Muscle of back (tissue), 13 donors: ENCODE measurements around the gene SOX10. TPM values are rescaled to one million over a fixed set of nuclear protein-coding genes. Genes with fewer than 3 reads are reported as not detected.

Experiments
- DNase-seq, 3 donors: peaks; one replicate each; pipeline versions ENCODE4 v3.0.0 to v3.0.0-alpha.2; 2013
- long read RNA-seq, 9 donors: transcript quantifications; one replicate each; lab custom pipeline, GENCODE V29; 2026
- polyA plus RNA-seq, 10 donors: library from polyadenylated mRNA; unstranded; fragments of 120-200 nt; gene quantifications; one replicate each; pipeline ENCODE4 v1.2.1, GENCODE V29; 2013; ENCODE audit not compliant: insufficient read length in 10 of 10

The SOX10 gene
- 10 to 100 TPM in 2 of 10 donors, 1 to 10 TPM in 8; 3.8 to 12.1 (median 6.7) TPM for polyA plus RNA-seq
- long read RNA-seq, donor 1, partial matches to known transcripts = 0 of 2 reads
- long read RNA-seq, donor 1, other reads (novel, unspliced or antisense) = 0 of 2 reads
- long read RNA-seq, donor 2, partial matches to known transcripts = 0 of 1 reads
- long read RNA-seq, donor 2, other reads (novel, unspliced or antisense) = 0 of 1 reads
- long read RNA-seq, donor 3 = 0 reads
- long read RNA-seq, donor 4, partial matches to known transcripts = 0 of 2 reads
- long read RNA-seq, donor 4, other reads (novel, unspliced or antisense) = 0 of 2 reads
- long read RNA-seq, donor 5, partial matches to known transcripts = 0 of 3 reads
- long read RNA-seq, donor 5, other reads (novel, unspliced or antisense) = 0 of 3 reads
- long read RNA-seq, donor 6, partial matches to known transcripts = 0 of 3 reads
- long read RNA-seq, donor 6, other reads (novel, unspliced or antisense) = 0 of 3 reads
- long read RNA-seq, donor 7, partial matches to known transcripts = 0 of 1 reads
- long read RNA-seq, donor 7, other reads (novel, unspliced or antisense) = 0 of 1 reads
- long read RNA-seq, donor 8, partial matches to known transcripts = 0 of 4 reads
- long read RNA-seq, donor 8, other reads (novel, unspliced or antisense) = 0 of 4 reads
- long read RNA-seq, donor 9 = 0 reads

GRCh38 chr22:37983860-37984791, at the start of gene SOX10:
TSS of gene SOX10 (minus strand) at chr22:37984555. CDS start at chr22:37983784, 771 bp downstream.
- DNase-seq = no peak

GRCh38 chr22:38033522-38034277, 49.3 kb upstream of the SOX10 start:
- DNase-seq = no peak

GRCh38 chr22:38032681-38033521, 48.5 kb upstream of the SOX10 start:
- peak in 1 of 3 donors; percentile 34 for DNase-seq

GRCh38 chr22:38031491-38031890, 47.1 kb upstream of the SOX10 start:
- DNase-seq = no peak

- no peak for DNase-seq
Observed at GRCh38 chr22:38030311-38031133, 46.2 kb upstream of the SOX10 start.

- DNase-seq = peak in 1 of 3 donors; percentile 68
Observed at GRCh38 chr22:38029901-38030300, 45.5 kb upstream of the SOX10 start.

GRCh38 chr22:38029370-38029769, 45.0 kb upstream of the SOX10 start:
- no peak for DNase-seq

GRCh38 chr22:38028344-38029130, 44.2 kb upstream of the SOX10 start:
- DNase-seq = no peak

GRCh38 chr22:38027487-38027886, 43.1 kb upstream of the SOX10 start:
- DNase-seq = peak in 1 of 3 donors; percentile 55

- DNase-seq = peak in 1 of 3 donors; percentile 44
Observed at GRCh38 chr22:38026130-38027111, 42.1 kb upstream of the SOX10 start.

- DNase-seq = no peak
Observed at GRCh38 chr22:38025514-38025913, 41.2 kb upstream of the SOX10 start.

GRCh38 chr22:38023045-38023444, 38.7 kb upstream of the SOX10 start:
- no peak for DNase-seq

- DNase-seq = no peak
Observed at GRCh38 chr22:38021206-38021605, 36.9 kb upstream of the SOX10 start.

- no peak for DNase-seq
Observed at GRCh38 chr22:38018938-38019827, 34.8 kb upstream of the SOX10 start.

GRCh38 chr22:38017939-38018885, 33.9 kb upstream of the SOX10 start:
- no peak for DNase-seq
